RWPE2 (cell line): ENCODE results near the gene EDIL3.
"Not testable (repeated sequence)": the region's sequence is repeated elsewhere in the genome, so short reads cannot be mapped to it uniquely, and the experiment has no call there.

ENCODE experiments used
- ATAC-seq: fragments of 200-7000 bp; cut with Tn5 transposase; 3 replicates; pipeline ENCODE4 v1.9.1; 2021; ENCODE audit warnings: low read depth
- DNase-seq: peaks from one replicate; pipeline ENCODE4 v3.0.0-alpha.2; 2020; ENCODE audit warnings: low spot score
- H3K27ac ChIP-seq: fragments of 450-650 bp; 2 replicates; pipeline ENCODE4 v1.5.1; 2017; ENCODE audit warnings: mild to moderate bottlenecking; ENCODE audit not compliant: poor library complexity, severe bottlenecking
- H3K27me3 ChIP-seq: fragments of 250-450 bp; sonication (Bioruptor Pico); 2 replicates; pipeline ENCODE4 v1.5.1; 2021; ENCODE audit warnings: mild to moderate bottlenecking, moderate library complexity; ENCODE audit not compliant: insufficient read depth, poor library complexity, severe bottlenecking
- H3K36me3 ChIP-seq: fragments of 250-450 bp; sonication (Bioruptor Pico); 2 replicates; pipeline ENCODE4 v1.5.1; 2020; ENCODE audit warnings: low read depth, mild to moderate bottlenecking, moderate library complexity
- H3K4me1 ChIP-seq: fragments of 250-450 bp; sonication (Bioruptor Pico); 2 replicates; pipeline ENCODE4 v1.5.1; 2021; ENCODE audit warnings: mild to moderate bottlenecking, moderate library complexity; ENCODE audit not compliant: insufficient read depth, poor library complexity, severe bottlenecking
- H3K4me3 ChIP-seq: fragments of 250-450 bp; sonication (Bioruptor Pico); 2 replicates; pipeline ENCODE4 v1.5.1; 2021; ENCODE audit warnings: mild to moderate bottlenecking, moderate library complexity; ENCODE audit not compliant: severe bottlenecking
- H3K9me3 ChIP-seq: fragments of 250-450 bp; sonication (Bioruptor Pico); 2 replicates; pipeline ENCODE4 v1.5.1; 2021; ENCODE audit warnings: mild to moderate bottlenecking, moderate library complexity; ENCODE audit not compliant: severe bottlenecking
- TF ChIP-seq, protein P1 (sequence below): fragments of 450-650 bp; IDR thresholded peaks from one replicate; pipeline ENCODE4 v1.5.1; 2017; ENCODE audit warnings: mild to moderate bottlenecking, moderate library complexity; ENCODE audit not compliant: poor library complexity, severe bottlenecking

EDIL3 gene

DNA sequence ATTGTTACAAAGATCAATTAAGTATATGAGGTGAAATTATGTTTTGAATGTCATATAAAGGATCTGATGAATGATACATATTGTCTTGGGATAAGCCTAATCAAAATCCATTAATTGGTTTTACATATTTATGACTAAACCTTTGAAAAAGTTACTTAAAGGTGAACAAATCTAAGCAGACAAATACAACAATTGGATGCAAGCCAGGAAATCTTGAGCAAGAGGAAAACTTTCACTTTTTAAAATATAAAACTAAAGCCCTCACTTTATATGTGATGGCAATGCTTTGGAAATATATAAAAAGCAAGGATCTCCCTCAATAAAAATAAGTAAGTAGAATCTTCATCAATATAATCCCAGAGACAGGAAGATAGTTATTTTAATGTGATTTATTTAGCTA, 80.1 kb downstream of the EDIL3 start:
- TF ChIP-seq, protein P1, sequence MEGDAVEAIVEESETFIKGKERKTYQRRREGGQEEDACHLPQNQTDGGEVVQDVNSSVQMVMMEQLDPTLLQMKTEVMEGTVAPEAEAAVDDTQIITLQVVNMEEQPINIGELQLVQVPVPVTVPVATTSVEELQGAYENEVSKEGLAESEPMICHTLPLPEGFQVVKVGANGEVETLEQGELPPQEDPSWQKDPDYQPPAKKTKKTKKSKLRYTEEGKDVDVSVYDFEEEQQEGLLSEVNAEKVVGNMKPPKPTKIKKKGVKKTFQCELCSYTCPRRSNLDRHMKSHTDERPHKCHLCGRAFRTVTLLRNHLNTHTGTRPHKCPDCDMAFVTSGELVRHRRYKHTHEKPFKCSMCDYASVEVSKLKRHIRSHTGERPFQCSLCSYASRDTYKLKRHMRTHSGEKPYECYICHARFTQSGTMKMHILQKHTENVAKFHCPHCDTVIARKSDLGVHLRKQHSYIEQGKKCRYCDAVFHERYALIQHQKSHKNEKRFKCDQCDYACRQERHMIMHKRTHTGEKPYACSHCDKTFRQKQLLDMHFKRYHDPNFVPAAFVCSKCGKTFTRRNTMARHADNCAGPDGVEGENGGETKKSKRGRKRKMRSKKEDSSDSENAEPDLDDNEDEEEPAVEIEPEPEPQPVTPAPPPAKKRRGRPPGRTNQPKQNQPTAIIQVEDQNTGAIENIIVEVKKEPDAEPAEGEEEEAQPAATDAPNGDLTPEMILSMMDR: no peak
- Histone ChIP-seq H3K9me3 (no peaks in the 10 kb centered on the region), H3K27ac (no peak overlapping the region), H3K4me3 (no peak overlapping the region), H3K36me3 (no peaks in the 10 kb centered on the region), H3K4me1 (peaks cover 30% of the 10 kb centered on the region), H3K27me3 (no peaks in the 10 kb centered on the region)
- no peak for DNase-seq
- no peak for ATAC-seq

DNA sequence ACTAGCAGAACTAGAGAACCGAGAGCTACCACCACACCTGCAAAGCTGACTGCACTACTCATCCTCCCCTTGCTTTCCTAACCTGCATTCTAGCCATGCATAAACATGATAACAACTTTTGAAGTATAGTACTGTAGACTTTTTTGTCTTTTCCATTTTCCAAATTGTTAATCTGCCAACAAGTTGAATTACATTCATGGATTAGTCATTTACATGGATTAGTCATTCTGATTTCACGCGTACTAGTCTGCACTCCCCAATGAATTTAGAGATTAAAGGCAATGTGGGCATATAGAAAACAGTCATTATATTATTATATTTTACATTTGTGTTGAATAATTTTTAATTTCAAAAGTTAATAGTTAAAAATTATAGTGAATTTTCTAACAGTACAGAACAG, 81.4 kb downstream of the EDIL3 start:
- Histone ChIP-seq H3K27ac (peak overlapping the region; percentile 52), H3K27me3 (no peaks in the 10 kb centered on the region), H3K4me3 (no peak overlapping the region), H3K9me3 (no peaks in the 10 kb centered on the region), H3K4me1 (peaks cover 30% of the 10 kb centered on the region), H3K36me3 (no peaks in the 10 kb centered on the region)
- peak; percentile 58 for ATAC-seq
- TF ChIP-seq, protein P1: no peak
- DNase-seq: no peak

DNA sequence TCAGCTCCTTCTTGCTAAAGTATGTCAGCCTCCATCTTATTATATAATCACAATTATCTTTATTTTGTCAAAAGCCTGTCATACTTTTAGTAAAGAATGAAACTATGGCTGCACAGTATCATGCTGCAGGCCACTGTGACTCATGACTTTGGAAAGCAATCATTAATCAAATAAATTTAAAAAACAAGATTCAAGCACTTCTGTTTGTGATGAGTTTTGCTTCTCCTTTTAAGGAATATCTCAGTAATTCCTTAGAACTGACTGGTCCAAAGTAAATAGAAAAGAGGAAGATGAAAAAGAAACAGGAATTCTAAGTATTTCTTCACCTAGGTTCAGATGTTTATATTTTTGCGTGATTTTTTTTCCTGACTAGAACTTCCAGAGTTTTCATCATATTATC, 83.1 kb downstream of the EDIL3 start:
- peak; percentile 81 for ATAC-seq
- Histone ChIP-seq H3K4me1 (peaks cover 30% of the 10 kb centered on the region), H3K9me3 (no peaks in the 10 kb centered on the region), H3K4me3 (no peak overlapping the region), H3K27ac (peak overlapping the region; percentile 52), H3K36me3 (no peaks in the 10 kb centered on the region), H3K27me3 (no peaks in the 10 kb centered on the region)
- DNase-seq: no peak
- TF ChIP-seq, protein P1: no peak

DNA sequence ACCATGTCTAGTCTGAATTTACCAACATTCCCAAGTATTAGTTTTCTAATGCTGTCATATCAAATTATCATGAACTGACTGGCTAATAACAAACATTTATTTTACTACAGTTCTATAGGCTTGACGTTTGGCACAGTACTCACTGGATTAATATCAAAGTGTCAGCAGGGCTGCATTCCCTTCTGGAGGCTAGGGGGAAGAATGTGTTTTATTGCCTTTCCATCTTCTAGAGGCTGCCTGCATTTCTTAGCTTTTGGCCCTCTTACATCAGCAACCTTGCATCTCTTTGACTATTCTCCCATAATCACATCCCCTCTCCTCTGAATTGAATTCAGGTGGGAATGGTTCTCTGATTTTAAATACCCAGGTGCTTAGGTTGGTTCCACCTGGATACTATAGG, 84.7 kb downstream of the EDIL3 start:
- DNase-seq: no peak
- Histone ChIP-seq H3K4me3 (no peak overlapping the region), H3K27me3 (no peaks in the 10 kb centered on the region), H3K36me3 (no peaks in the 10 kb centered on the region), H3K27ac (no peak overlapping the region), H3K4me1 (peaks cover 30% of the 10 kb centered on the region), H3K9me3 (no peaks in the 10 kb centered on the region)
- TF ChIP-seq, protein P1: no peak
- no peak for ATAC-seq

DNA sequence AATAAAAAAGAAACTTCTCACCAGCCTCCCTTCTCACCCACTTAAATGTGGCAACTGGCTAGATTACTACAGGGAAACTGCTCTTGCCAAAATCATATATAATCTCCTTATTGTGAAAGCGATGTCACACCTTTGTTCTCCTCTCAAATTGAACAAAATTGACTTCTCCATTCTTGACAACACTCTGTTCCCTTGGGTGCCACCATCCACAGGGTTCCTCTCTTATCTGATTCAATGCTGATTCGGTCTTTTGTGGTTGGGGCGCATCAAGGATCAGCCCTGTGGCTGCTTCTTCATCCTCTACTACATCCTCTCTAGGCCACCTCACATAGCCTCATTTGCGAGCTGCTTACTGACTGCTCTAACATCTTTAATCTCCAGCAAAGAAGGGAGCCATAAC, 86.1 kb downstream of the EDIL3 start:
- DNase-seq (no peak), ATAC-seq (no peak)
- TF ChIP-seq, protein P1: no peak
- Histone ChIP-seq H3K4me1 (peaks cover 24% of the 10 kb centered on the region), H3K9me3 (no peaks in the 10 kb centered on the region), H3K27ac (no peak overlapping the region), H3K36me3 (no peaks in the 10 kb centered on the region), H3K27me3 (no peaks in the 10 kb centered on the region), H3K4me3 (no peak overlapping the region)

DNA sequence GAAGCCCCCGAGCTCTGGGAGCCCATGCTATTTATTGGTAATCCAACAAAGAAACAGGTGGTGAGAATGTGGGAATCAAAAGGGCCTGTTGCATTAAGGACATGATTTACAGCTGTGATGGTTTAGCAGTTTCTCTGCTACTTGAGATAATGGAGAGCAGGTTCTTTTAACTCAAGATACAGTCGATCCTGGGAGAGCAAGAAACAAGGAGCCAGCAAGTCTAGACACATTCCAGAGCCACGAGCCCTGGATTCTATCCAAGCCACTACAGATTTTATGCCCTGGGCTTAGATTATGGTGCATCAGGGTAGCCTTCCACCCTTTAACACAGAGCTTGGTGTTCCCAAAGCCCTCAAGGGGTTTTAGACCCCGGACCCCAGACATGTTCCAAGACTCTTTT, 87.0 kb downstream of the EDIL3 start:
- H3K4me1 ChIP-seq: peaks cover 15% of the 10 kb centered on the region
- not testable (repeated sequence) for H3K9me3 ChIP-seq, H3K27ac ChIP-seq, H3K27me3 ChIP-seq, H3K4me3 ChIP-seq, ATAC-seq, H3K36me3 ChIP-seq, DNase-seq
